Stromal cell of bone marrow (primary cell): Measurements from ENCODE around the gene RPS6KC1.
A peak's percentile ranks its signal among the peaks of the same experiment; 100 is the strongest.
"Not testable (repeated sequence)": the region's sequence is repeated elsewhere in the genome, so short reads cannot be mapped to it uniquely, and the experiment has no call there.

Source experiments
- DNase-seq: peaks from one replicate; pipeline ENCODE4 v3.0.0-alpha.2; 2012; ENCODE audit warnings: low read depth

The RPS6KC1 gene

DNA sequence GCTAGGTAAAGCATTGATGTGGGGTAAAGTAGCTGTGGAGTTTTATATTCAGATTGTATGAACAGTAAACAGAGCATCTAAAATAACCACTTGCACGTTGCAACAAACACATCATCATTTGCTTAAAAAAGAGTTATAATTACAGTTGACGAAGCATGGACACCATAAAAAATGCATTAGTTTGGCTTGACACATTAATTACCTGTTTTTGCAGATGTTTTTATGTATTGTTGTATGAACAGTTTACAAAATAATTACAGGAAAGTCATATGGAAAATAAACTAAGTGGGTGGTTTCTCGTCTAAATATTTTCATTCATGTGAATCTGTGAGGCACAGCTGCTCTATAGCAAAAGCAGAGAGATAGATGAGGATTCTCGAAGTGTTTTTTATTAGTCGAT lies 108.3 kb downstream of the RPS6KC1 start:
- no peak for DNase-seq

DNA sequence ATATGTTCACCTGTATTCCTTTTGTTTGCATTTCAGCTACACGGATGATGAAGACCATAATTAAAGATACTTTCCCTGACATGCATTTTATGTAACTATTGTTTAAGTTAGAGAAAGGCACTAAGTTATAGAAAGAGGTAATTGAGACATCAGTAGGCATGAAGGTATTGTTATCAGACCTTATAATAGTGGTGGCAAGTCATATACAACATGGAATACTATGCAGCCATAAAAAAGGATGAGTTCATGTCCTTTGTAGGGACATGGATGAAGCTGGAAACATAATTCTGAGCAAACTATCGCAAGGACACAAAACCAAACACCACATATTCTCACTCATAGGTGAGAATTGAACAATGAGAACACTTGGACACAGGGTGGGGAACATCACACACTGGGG lies 109.4 kb downstream of the RPS6KC1 start:
- not testable (repeated sequence) for DNase-seq

DNA sequence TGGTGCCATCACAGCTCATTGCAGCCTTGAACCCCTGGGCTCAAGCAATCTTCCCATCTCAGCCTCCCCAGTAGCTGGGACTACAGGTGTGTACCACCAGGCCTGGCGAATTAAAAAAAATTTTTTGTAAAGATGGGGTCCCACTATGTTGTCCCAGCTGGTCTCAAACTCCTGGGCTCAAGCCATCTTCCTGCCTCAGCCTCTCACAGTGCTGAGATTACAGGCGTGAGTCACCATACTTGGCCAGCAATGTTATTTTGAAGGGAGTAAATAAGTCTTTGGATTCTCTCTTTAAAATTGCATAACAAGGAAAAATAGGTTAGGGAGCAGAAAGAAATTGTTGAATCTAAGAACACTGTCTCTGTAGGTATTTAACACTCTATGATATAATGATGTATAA lies 111.3 kb downstream of the RPS6KC1 start:
- DNase-seq = peak; percentile 48

DNA sequence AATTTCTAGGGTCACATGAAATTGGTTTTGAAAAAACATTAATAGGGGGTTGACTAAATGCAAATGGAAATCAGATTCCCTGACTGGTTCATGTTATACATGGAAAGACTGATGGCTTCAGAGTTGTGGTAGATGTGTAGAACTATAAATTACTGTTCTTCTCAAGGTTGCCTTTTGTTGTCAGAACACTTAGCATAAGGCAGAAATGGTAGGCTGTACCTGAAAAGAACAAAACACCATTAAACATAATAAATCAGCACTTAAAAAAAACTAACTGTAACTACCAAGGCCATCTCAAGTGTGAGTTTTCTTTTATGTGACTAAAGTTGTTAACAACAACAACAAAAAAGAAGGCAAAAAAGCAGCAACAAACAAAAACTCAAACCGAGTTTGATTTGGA lies 111.8 kb downstream of the RPS6KC1 start:
- no peak for DNase-seq

DNA sequence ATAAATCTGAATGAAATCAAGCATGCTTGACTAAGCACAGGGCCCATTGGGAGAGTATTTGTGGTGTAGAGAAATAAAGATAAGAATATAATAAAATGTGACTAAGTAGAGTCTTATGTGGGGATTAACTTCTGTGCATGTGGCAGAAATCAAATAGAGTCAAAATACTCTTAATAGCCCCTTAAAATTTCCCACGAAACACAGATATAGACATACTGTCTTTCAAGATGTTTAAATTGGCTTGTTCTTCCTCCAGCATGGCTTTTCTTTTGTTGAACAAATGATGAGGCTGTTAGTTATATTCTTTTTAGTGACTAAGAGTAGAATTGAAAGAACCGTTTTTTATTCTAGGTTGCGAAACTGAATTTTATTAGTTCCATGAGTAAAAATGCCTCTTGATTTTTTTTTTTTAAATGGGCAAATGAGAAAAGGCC lies 112.3 kb downstream of the RPS6KC1 start:
- DNase-seq = peak; percentile 36

DNA sequence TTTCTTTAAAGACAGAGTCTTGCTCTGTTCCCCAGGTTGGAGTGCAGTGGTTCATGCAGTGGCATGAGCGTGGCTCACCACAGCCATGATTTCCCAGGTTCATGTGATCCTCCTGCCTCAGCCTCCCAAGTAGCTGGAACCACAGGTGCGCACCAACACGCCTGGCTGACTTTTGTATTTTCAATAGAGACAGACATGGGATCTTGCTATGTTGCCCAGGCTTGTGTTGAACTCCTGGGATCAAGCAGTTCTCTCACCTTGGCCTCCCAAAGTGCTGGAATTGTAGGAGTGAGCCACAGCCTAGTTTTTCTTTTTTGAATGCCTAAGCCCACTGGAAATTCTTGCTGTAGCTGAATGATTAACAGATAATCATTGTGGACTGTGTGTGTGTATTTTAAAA lies 113.5 kb downstream of the RPS6KC1 start:
- DNase-seq = no peak

DNA sequence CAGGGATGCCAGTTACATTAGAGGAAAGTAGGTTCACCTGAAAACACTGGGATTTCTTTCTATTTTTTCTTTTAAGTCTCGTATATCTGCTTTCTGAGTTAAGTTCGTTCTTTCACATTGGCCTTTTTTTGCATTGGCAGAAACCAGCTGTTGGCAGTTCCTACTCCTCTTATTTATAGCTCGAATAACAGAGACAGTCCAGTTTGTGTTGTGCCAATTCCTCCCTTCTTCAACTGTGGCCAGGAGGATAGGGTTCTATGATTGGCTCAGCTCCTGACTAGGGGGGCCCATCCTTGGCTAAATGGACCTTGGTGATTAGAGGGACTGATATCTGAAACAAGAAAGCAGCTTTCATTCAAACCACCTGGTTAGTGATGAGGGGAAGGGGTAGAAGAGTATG lies 115.8 kb downstream of the RPS6KC1 start:
- DNase-seq = no peak

DNA sequence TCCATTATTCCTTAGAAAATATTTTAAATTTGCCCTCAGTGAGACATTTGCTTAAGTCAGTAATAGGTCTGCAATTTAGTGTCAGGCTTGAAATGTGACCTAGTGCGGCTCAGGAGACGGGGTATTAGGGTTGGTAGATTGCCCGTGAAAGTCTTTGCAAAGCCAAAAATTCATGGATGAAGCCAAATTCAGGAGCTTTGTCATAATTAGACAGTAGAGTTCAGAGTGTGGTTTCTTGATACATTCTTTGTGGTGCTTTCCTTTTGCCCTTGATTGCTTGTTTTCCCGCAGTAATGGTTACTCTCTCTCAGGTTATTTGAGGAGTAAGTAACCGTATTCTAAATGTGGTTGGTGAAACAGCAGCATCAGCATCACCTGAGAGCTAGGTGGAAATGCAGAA lies 120.7 kb downstream of the RPS6KC1 start:
- no peak for DNase-seq

DNA sequence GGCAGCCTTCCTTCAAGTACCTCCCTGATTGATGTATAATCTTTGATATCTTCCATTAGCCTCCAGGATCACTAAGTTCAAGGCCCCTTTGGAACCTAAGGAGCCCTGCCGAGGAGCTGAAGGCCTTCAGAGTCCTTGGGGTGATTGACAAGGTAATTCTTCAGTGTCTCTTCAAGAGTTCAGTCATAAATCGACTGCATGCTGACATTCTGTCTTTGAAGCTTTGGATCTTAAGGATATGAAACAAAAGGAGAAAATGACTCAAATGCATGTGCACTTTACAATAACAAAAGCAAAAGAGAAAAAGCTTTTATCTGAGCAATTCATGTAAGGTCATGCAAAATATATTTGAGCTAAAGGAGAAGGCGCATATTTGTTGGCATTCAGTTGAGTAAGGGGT lies 125.3 kb downstream of the RPS6KC1 start:
- no peak for DNase-seq

DNA sequence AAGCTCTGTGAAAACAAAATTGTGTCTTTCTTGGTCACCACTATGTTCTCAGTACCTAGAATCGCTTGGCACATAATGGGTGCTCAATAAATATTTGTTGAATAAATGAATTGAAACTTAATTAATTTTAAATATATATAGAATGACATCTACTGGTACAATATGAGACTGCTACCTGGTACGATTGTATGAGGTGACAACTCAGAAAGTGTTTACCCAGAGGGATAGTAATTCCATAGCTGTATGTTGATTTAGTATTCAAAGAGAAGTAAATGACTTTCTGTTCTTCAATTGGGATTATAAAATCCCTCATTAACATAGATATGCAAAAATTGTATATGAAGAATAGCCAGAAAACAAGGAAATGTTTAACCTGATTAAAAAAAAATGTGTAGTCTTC lies 128.7 kb downstream of the RPS6KC1 start:
- no peak for DNase-seq

DNA sequence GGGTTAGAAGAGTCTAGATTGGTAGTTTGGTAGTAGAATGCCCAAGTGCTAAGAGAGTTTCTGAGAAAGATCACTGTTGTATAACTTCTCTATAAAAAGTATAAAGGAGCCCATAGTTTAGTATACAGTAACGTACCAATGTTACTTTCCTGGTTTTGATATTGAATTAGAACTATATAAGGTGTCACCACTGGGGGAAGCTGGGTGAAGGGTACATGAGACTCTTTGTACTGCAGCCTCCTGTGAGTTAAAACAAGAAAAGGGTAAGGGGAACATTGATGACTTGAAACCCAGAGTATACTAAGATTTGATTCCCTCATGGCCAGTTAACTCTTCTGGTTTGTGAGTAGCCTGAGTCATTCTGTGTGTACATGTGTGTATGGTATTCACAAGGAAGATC lies 129.8 kb downstream of the RPS6KC1 start:
- no peak for DNase-seq

DNA sequence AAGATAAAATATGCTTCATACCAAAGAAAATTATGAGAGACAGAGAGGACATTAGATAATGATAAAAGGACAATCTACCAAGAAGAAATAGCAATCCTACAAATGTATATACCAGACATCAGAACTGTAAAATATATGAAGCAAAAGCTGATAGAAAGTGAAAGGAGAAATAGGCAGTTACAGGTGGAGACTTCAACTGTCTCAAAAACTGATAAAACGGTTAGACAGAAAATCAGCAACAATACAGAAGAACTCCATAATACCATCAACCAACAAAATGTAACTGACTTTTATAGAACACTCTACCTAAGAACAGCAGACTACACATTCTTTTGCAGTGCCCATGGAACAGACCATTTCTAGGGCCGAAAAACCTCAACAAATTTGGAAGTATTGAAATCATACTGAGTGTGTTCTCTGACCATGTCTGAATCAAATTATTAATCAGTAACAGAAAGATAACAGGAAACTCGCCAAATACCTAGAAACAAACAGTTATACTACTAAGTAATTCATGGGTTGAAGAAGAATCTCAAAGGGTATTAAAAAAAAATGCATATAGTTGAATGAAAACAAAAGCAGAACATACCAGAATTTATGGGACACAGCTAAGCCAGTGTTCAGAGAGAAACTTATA lies 132.1 kb downstream of the RPS6KC1 start:
- no peak for DNase-seq

DNA sequence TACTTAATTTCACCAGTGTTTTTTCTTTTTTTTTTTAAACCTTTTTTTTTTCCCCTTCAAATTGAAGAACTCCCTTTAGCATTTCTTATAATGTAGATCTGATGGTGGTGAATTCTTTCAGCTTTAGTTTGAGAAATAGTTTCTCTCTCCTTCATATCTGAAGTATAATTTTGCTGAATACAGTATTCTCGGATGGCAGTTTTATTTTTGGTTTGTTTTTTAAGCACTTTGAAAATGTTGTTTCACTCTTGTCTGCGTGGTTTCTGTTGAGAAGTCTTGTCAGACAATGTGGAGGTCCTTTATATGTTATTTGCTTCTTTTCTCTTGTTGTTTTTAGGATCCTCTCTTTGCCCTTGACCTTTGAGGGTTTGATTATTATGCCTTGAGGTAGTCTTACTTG lies 135.1 kb downstream of the RPS6KC1 start:
- no peak for DNase-seq

DNA sequence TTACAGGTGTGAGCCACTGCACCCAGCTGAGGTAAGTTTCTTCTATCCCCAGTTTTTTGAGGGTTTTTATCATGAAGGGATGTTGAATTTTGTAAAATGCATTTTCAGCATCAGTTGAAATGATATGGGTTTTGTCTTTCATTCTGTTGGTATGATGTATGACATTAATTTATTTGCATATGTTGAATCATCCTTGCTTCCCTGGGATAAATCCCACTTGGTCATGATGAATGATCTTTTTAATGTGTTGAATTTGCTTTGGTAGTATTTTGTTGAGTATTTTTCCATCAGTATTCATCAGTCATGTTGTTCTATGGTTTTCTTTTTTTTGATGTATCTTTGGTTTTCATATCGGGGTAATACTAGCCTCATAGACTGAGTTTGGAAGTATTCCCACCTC lies 141.0 kb downstream of the RPS6KC1 start:
- DNase-seq = no peak

DNA sequence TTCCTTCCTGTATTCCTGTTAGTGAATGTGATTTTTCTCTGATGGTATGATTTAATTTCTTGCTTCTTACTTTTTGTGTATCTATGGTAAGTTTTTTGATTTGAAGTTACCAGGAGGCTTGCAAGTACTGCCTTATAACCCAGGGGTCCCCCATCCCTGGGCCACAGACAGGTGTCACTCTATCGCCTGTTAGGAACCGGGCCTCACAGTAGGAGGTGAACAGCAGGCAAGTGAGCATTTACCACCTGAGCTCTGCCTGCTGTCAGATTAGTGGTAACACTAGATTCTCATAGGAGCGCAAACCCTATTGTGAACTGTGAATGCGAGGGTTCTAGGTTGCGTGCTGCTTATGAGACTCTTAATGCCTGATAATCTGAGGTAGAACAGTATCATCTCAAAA lies 143.3 kb downstream of the RPS6KC1 start:
- DNase-seq = no peak

DNA sequence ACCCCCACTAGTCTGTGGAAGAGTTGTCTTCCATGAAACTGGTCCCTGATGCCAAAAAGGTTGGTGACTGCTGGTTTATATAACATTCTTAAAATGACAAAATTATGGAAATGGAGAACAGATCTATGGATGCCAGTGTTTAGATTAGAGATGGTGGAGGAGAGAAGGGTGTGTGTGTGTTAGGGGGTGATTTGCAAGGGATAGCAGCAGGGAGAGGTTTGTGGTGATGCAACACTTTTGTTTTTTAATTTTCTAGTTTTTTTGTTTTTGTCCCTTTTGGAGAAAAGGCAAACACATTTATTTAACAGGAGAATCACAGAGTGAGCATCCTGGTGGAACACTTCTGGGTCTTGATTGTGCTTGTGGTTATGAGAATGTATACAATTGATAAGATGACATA lies 143.8 kb downstream of the RPS6KC1 start:
- no peak for DNase-seq

DNA sequence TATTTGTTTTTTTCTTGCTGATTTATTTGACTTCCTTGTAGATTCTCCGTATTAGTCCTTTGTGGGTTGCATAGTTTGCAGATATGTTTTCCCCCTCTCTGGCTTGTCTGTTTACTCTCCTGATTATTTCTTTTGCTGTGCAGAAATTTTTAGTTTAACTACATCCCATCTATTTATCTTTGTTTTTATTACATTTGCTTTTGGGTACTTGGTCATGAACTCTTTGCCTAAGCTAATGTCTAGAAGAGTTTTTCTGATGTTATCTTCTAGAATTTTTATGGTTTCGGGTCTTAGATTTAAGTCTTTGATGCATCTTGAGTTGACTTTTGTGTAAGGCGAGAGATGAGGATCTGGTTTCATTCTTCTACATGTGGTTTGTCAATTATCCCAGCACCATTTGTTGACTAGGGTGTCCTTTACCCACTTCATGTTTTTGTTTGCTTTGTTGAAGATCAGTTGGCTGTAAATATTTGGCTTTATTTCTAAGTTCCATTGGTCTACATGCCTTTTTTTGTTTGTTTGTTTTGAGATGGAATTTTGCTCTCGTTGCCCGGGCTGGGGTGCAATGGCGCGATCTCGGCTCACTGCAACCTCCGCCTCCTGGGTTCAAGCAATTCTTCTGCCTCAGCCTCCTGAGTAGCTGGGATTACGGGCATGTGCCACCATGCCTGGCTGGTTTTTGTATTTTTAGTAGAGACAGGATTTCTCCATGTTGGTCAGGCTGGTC lies 145.4 kb downstream of the RPS6KC1 start:
- DNase-seq = not testable (repeated sequence)

DNA sequence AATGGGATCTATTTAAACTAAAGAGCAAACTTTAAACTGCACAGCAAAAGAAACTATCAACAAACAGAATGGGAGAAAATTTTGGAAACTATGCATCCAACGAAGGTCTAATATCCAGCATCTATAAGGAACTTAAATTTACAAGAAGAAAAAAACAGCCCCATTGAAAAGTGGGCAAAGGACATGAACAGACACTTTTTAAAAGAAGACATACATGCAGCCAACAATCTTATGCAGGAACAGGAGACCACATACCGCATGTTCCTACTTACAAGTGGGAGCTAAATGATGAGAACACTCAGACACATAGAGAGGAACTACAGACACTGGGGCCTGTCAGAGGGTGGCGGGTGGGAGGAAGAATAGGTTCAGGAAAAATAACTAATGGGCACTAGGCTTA lies 149.6 kb downstream of the RPS6KC1 start:
- DNase-seq = no peak

DNA sequence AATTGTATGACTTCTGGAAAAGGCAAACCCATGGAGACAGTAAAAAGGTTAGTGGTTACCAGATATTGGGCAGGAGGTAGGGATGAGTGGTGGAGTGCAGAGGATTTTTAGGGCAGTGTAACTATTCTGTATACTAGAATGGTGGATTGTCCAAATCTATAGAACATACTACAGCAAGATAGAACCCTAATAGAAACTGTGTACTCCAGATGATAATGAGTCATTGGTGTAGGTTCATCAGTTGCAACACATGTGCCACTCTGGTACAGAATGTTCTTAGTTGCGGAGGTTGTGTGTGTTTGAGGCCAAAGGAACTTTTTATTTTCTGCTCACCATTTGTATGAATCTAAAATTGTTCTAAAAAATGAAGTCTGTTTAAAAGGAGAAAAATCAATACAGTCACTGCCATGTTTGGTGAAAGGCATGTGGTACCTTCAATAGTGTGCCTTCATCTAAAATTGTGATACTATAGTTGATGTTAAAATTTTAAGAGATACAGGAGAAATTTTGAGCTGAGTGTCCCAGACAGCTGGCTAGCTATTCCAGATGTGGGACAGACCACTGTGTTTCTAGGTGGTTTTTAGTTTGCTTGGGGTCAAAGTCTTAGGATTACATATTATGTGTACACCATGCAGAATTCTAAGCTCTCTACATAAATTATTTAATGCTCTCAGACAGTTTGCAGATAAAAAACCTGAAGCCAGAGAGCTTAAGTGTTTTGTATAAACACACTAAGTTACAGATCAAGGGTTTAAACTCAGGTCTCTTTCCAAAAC lies 150.5 kb downstream of the RPS6KC1 start:
- DNase-seq = no peak

DNA sequence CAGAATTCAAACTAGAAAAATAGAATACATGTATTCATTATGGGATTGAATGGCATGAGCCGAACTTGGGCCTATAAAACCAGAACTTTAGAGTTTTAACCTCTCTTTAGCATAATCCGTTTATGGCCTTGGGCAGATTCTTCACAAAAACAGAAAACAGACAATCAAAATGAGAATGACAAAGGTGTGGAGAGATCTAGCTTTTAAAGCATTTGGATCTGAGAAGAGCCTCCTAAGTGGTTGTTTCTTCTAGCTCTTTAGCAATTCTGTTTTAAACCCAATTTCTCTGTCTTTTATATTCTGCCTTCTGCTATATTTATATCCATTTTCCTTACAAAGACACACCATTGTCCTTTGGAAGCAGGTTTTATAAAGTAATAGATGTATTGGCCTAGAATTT lies 160.2 kb downstream of the RPS6KC1 start:
- no peak for DNase-seq

DNA sequence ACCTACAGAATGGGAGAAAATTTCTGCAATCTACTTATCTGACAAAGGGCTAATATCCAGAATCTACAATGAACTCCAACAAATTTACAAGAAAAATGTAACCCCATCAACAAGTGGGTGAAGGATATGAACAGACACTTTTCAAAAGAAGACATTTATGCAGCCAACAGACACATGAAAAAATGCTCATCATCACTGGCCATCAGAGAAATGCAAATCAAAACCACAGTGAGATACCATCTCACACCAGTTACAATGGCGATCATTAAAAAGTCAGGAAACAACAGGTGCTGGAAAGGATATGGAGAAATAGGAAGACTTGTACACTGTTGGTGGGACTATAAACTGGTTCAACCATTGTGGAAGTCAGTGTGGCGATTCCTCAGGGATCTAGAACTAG lies 168.0 kb downstream of the RPS6KC1 start:
- not testable (repeated sequence) for DNase-seq

DNA sequence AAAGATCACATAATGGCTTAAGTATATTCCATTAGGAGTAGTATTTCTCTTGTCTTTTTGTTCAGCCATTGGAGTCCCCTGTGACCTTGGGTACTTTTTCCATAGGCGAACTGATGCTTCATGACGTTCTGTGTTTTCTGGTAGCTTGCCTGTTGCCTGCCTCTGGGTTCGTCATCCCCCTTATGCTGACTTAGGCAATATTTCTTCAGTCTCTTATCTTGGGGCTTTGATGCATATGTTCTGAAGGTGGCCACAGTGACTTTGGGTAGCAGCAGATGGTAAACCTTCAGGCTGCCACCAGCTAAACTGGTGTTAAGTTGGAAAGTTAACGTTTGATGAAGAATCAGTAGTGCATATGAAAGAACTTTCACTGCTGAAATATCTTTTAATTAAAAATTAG lies 170.2 kb downstream of the RPS6KC1 start:
- DNase-seq = no peak

DNA sequence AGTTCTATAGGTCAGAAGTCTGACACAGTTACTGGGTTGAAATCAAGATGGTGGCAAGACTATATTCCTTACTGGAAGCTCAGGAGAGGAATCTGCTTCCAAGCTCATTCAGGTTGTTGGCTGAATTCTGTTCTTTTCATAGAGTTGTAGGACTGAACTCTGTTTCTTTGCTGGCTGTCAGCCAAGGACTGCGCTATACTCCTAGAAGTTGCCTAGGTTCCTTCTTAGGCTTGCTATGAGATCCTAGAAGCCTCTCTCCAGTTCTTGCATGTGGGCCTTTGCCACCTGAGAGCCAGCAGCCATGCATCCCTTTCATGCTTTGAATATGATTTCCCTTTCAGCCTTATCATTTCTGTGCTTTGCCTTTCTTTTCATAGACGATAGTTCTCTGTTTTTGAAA lies 176.4 kb downstream of the RPS6KC1 start:
- no peak for DNase-seq
